ENCODE results near the gene LRFN2.
A peak's percentile ranks its signal among the peaks of the same experiment; 100 is the strongest.

Gene LRFN2

GRCh38 chr6:40587240-40588069 lies at the start of gene LRFN2:
Gene LRFN2 (minus strand): TSS chr6:40587364.
- CTCF ChIA-PET: interaction anchor here (0.6 to 2.5 kb wide), 20 partner anchors 10 to 1596 kb away, joined by 3 to 13 read pairs (median 3); no protein-coding TSS in a partner anchor
- POLR2A ChIA-PET (ENCODE audit: low non-redundant PET): no interaction called here
- TF ChIP-seq, protein P1, sequence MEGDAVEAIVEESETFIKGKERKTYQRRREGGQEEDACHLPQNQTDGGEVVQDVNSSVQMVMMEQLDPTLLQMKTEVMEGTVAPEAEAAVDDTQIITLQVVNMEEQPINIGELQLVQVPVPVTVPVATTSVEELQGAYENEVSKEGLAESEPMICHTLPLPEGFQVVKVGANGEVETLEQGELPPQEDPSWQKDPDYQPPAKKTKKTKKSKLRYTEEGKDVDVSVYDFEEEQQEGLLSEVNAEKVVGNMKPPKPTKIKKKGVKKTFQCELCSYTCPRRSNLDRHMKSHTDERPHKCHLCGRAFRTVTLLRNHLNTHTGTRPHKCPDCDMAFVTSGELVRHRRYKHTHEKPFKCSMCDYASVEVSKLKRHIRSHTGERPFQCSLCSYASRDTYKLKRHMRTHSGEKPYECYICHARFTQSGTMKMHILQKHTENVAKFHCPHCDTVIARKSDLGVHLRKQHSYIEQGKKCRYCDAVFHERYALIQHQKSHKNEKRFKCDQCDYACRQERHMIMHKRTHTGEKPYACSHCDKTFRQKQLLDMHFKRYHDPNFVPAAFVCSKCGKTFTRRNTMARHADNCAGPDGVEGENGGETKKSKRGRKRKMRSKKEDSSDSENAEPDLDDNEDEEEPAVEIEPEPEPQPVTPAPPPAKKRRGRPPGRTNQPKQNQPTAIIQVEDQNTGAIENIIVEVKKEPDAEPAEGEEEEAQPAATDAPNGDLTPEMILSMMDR (conservative IDR thresholded peaks at IDR 0.05; ENCODE audit: low read depth): peak; percentile 73
- peak; percentile 59 for DNase-seq (ENCODE audit: low spot score)
- no peak within 1 kb of the TSS for H3K27ac ChIP-seq

DNA sequence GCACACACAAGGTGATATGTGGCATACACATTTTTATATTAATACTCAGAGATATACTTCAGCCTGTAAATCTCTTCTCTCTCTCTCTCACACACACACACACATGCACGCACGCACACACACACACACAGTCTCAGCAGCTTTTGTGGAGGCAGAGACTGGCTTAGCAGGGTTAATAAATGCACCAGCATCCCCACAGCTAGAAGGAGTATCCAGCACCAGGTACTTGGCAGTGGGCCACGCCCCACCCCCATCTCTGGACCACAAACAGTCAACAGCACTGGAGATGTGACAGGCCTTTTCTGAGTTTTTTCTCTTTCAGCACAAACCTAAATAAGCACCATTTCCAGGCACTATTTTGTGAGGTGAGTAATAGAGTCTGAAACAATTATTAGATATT lies 47.3 kb upstream of the LRFN2 start:
- POLR2A ChIA-PET (ENCODE audit: low non-redundant PET): no interaction called here
- TF ChIP-seq, protein P1 (conservative IDR thresholded peaks at IDR 0.05; ENCODE audit: low read depth): no peak
- CTCF ChIA-PET: no interaction called here
- H3K27ac ChIP-seq: no peak overlapping the region
- DNase-seq (ENCODE audit: low spot score): no peak

DNA sequence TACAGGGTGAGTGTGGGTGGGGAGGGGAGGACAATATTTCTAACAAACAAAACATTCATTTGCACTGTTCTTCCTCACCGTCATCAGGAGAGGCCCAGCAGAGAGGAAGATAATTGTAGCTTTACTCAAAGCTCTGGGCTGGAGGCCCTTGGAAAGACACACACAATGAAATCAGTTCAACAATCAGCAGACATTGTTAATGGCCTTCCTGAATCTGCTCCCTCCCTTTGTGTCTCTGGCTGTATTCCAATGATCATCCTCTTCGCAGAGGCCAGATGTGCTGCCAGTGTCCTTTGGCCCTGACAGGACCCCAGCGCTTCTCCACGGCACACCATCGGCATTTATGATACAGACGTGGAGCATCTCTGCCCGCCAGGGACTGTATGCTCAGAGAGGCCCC lies 44.6 kb upstream of the LRFN2 start:
- POLR2A ChIA-PET (ENCODE audit: low non-redundant PET): no interaction called here

DNA sequence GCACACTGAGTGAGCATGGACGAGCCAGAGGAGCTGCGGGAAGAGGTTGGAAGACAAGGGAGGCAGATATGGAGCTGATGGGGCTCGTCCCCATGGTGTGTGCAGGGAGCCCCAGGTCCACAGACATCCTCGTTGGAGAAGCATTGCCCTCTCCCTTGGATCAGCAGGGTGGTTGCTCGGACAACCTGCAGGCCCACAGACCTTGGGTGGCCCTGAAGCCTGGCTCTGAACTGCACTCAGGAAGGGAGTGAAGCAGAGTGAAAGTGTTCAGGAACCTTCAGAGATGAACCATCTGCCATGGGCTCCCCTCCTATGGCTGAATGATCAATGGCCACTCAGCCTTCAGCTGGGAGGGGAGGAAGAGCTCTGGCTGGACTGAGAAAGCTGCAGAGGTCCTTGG lies 43.3 kb upstream of the LRFN2 start:
- TF ChIP-seq, protein P1 (conservative IDR thresholded peaks at IDR 0.05; ENCODE audit: low read depth): no peak
- no peak overlapping the region for H3K27ac ChIP-seq
- no peak for DNase-seq (ENCODE audit: low spot score)
- POLR2A ChIA-PET (ENCODE audit: low non-redundant PET): no interaction called here
- CTCF ChIA-PET: no interaction called here

More for the DNA sequence above, 44.6 kb upstream of the LRFN2 start:
- no peak for DNase-seq (ENCODE audit: low spot score)
- no peak overlapping the region for H3K27ac ChIP-seq
- TF ChIP-seq, protein P1 (conservative IDR thresholded peaks at IDR 0.05; ENCODE audit: low read depth): no peak
- CTCF ChIA-PET: no interaction called here

GRCh38 chr6:40630051-40630450 lies 42.9 kb upstream of the LRFN2 start:
- CTCF ChIA-PET: no interaction called here

GRCh38 chr6:40629463-40629862 lies 42.3 kb upstream of the LRFN2 start:
- POLR2A ChIA-PET (ENCODE audit: low non-redundant PET): no interaction called here
- no peak for DNase-seq (ENCODE audit: low spot score)
- no peak overlapping the region for H3K27ac ChIP-seq

More at GRCh38 chr6:40630051-40630450, 42.9 kb upstream of the LRFN2 start:
- POLR2A ChIA-PET (ENCODE audit: low non-redundant PET): no interaction called here
- H3K27ac ChIP-seq: no peak overlapping the region
- TF ChIP-seq, protein P1 (conservative IDR thresholded peaks at IDR 0.05; ENCODE audit: low read depth): no peak
- DNase-seq (ENCODE audit: low spot score): no peak

More at GRCh38 chr6:40629463-40629862, 42.3 kb upstream of the LRFN2 start:
- CTCF ChIA-PET: no interaction called here
- TF ChIP-seq, protein P1 (conservative IDR thresholded peaks at IDR 0.05; ENCODE audit: low read depth): no peak
